Parathyroid adenoma (tissue), 2 donors: Measurements from ENCODE around the gene KHDRBS1.
A peak's percentile ranks its signal among the peaks of the same experiment; 100 is the strongest.

Source experiments
- H2AFZ ChIP-seq: fragments of 300-600 bp; sonication (generic); one replicate; pipeline ENCODE4 v1.7.0; 2017; ENCODE audit warnings: antibody characterized with exemption, mild to moderate bottlenecking
- H3K27ac ChIP-seq: fragments of 300-600 bp; sonication (generic); one replicate; pipeline ENCODE4 v1.7.0; 2017
- H3K27me3 ChIP-seq: fragments of 300-600 bp; sonication (generic); one replicate; pipeline ENCODE4 v1.7.0; 2017; ENCODE audit warnings: low read length; ENCODE audit not compliant: control insufficient read depth, insufficient read depth
- H3K36me3 ChIP-seq: fragments of 300-600 bp; sonication (generic); one replicate; pipeline ENCODE4 v1.7.0; 2017; ENCODE audit warnings: low read length; ENCODE audit not compliant: control insufficient read depth, insufficient read depth
- H3K4me1 ChIP-seq: fragments of 300-600 bp; sonication (generic); one replicate; pipeline ENCODE4 v1.7.0; 2017; ENCODE audit warnings: control low read depth
- H3K4me2 ChIP-seq: fragments of 300-600 bp; sonication (generic); one replicate; pipeline ENCODE4 v1.7.0; 2017; ENCODE audit warnings: low read length
- H3K4me3 ChIP-seq: fragments of 300-600 bp; sonication (generic); one replicate; pipeline ENCODE4 v1.7.0; 2017; ENCODE audit warnings: low read depth, low read length
- H3K79me2 ChIP-seq: fragments of 300-600 bp; sonication (generic); one replicate; pipeline ENCODE4 v1.7.0; 2017; ENCODE audit warnings: control low read depth
- H3K9ac ChIP-seq: fragments of 300-600 bp; sonication (generic); one replicate; pipeline ENCODE4 v1.7.0; 2017; ENCODE audit warnings: mild to moderate bottlenecking
- H3K9me3 ChIP-seq: fragments of 300-600 bp; sonication (generic); one replicate; pipeline ENCODE4 v1.7.0; 2017; ENCODE audit warnings: low read length; ENCODE audit not compliant: control insufficient read depth
- TF ChIP-seq, protein P1 (sequence below): fragments of 300-600 bp; sonication (generic); IDR thresholded peaks from one replicate; pipeline ENCODE4 v1.7.0; 2017; ENCODE audit warnings: antibody characterized with exemption, mild to moderate bottlenecking
- donor health status: primary hyperparathyroidism.

The KHDRBS1 gene, protein sequence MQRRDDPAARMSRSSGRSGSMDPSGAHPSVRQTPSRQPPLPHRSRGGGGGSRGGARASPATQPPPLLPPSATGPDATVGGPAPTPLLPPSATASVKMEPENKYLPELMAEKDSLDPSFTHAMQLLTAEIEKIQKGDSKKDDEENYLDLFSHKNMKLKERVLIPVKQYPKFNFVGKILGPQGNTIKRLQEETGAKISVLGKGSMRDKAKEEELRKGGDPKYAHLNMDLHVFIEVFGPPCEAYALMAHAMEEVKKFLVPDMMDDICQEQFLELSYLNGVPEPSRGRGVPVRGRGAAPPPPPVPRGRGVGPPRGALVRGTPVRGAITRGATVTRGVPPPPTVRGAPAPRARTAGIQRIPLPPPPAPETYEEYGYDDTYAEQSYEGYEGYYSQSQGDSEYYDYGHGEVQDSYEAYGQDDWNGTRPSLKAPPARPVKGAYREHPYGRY

DNA sequence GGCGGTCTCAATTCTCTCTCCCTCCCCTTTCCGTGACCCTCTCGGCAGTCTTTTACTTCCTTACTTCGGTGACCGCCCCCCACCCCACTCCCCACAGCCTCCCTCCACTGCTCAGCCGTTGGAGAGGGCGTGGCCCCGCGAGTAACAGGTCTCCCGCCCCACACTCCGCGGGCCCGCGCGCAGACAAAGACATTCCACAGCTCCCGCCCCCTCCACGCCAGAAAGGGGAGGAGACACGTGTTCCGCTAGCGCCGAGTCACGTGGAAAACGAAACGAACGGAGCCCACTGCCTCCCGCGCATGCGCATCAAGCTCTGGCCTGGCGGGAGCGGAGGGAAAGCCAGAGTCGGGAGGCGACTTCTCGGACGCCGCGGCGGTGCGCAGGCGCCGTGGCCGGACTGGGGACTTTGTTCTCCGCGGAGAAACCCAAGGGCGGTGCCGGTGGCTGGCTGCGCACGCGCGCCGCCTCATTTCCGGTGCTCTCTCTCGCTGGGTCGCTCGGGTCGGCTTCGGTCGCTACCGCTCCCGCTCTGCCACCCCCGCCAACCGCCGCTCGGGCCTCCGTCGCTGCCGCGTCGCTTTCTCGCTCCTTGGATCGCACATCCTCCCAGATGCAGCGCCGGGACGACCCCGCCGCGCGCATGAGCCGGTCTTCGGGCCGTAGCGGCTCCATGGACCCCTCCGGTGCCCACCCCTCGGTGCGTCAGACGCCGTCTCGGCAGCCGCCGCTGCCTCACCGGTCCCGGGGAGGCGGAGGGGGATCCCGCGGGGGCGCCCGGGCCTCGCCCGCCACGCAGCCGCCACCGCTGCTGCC lies at the start of gene KHDRBS1:
KHDRBS1 (plus strand) TSS at position 483 of the 813 bp plus-strand sequence; CDS start at position 611, 128 bp downstream.
- TF ChIP-seq, protein P1, sequence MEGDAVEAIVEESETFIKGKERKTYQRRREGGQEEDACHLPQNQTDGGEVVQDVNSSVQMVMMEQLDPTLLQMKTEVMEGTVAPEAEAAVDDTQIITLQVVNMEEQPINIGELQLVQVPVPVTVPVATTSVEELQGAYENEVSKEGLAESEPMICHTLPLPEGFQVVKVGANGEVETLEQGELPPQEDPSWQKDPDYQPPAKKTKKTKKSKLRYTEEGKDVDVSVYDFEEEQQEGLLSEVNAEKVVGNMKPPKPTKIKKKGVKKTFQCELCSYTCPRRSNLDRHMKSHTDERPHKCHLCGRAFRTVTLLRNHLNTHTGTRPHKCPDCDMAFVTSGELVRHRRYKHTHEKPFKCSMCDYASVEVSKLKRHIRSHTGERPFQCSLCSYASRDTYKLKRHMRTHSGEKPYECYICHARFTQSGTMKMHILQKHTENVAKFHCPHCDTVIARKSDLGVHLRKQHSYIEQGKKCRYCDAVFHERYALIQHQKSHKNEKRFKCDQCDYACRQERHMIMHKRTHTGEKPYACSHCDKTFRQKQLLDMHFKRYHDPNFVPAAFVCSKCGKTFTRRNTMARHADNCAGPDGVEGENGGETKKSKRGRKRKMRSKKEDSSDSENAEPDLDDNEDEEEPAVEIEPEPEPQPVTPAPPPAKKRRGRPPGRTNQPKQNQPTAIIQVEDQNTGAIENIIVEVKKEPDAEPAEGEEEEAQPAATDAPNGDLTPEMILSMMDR = no peak
- H3K4me1 ChIP-seq = peaks cover 3% of the 10 kb centered on the region
- no peaks in the 10 kb centered on the region for H3K27me3 ChIP-seq
- H3K79me2 ChIP-seq = peaks cover 23% of the 10 kb centered on the region
- peak within 1 kb of the TSS; percentile 93 for H3K4me2 ChIP-seq
- H3K36me3 ChIP-seq = no peaks in the 10 kb centered on the region
- no peaks in the 10 kb centered on the region for H3K9me3 ChIP-seq
- H3K4me3 ChIP-seq = peak within 1 kb of the TSS; percentile 92
- peak within 1 kb of the TSS; percentile 92 for H3K27ac ChIP-seq
- H2AFZ ChIP-seq = peak within 1 kb of the TSS; percentile 80
- H3K9ac ChIP-seq = peak within 1 kb of the TSS; percentile 87

DNA sequence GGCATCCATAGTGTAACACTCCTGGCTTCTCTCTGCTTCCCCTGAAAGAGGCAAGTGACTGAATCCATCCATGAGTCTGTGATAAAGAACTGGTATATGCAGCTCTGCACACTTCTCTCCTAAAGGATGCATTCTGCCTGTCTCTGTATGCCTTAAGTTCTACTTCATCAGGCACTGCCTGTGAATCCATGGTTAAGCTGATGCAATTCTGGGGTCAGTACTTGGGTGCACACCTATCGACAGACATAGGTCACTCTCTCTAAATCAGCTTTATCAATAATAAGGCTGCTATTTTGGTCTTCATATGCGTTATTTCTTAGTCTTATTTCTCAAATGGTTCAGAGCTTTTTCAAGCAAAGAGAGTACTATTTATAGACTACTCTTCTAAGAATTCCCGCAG lies 42.8 kb upstream of the KHDRBS1 start:
- no peak overlapping the region for H3K27ac ChIP-seq
- H3K4me3 ChIP-seq = no peak overlapping the region
- TF ChIP-seq, protein P1 = no peak
- H3K27me3 ChIP-seq = no peaks in the 10 kb centered on the region
- H3K4me2 ChIP-seq = no peak overlapping the region
- H2AFZ ChIP-seq = no peak overlapping the region
- no peaks in the 10 kb centered on the region for H3K79me2 ChIP-seq
- no peak overlapping the region for H3K9ac ChIP-seq
- H3K9me3 ChIP-seq = no peaks in the 10 kb centered on the region
- H3K36me3 ChIP-seq = no peaks in the 10 kb centered on the region
- no peaks in the 10 kb centered on the region for H3K4me1 ChIP-seq

DNA sequence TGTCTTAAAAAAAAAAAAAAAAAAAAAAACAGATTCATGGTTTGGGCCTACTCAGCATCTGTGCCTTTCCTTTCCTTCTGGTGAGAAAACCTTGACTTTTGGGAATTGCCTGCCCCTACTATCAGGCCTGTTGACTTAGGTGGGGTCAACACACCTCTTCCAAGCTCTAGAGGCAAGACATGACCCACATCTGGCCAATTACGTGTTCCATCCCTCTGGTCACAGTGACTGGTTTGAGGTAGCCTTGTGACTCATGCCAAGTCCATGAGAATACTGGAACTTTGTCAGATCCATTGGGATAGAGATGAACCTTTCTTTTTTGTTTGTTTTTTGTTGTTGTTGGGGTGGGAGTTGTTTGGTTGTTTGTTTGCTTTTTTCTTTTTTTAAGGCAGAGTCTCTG lies 37.3 kb upstream of the KHDRBS1 start:
- Histone ChIP-seq H3K36me3 (no peaks in the 10 kb centered on the region), H3K27me3 (no peaks in the 10 kb centered on the region), H3K4me3 (no peak overlapping the region), H3K27ac (no peak overlapping the region), H3K9ac (no peak overlapping the region), H3K9me3 (no peaks in the 10 kb centered on the region), H3K4me2 (no peak overlapping the region), H3K79me2 (no peaks in the 10 kb centered on the region), H3K4me1 (no peaks in the 10 kb centered on the region), H2AFZ (no peak overlapping the region)
- TF ChIP-seq, protein P1 = no peak

DNA sequence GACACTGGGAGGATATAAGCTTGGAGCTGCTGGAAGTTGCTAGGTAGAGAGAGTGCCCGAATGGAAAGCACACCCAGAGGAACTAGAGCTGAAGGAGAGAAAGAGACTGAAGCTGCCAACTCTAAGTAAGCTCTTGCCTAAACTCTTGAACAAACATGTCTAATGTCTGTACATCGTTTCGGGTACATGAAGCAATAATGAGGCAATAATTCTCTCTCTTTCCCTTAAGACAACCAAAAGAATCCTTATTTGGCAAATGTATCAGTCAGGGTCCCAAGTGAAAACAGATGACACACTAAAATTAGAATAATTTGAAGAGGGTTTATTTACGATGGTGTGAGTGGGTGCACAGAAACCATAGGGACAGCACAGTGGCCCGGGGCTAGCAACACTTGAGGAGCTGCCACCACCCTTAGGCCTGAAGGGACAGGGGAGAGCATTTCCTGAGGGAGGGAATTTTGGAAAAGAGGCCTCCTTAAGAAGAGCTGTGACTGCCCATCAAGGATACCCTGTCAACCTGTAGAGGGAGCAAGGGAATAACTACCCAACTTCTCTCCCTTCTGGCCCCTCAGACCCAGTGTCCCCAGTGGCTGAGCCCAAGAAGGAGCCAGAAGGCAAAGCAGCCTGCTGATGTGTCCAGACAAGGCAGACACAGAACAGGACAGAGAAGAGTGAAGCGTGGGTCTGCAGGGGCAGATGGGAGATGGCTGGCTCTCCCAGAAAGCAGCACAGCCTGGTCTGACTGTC lies 36.1 kb upstream of the KHDRBS1 start:
- TF ChIP-seq, protein P1 = no peak

More for the DNA sequence above, 36.1 kb upstream of the KHDRBS1 start:
- H3K36me3 ChIP-seq = no peaks in the 10 kb centered on the region
- no peak overlapping the region for H2AFZ ChIP-seq
- no peak overlapping the region for H3K4me2 ChIP-seq
- no peaks in the 10 kb centered on the region for H3K9me3 ChIP-seq
- no peaks in the 10 kb centered on the region for H3K27me3 ChIP-seq
- H3K9ac ChIP-seq = no peak overlapping the region
- H3K4me3 ChIP-seq = no peak overlapping the region
- no peak overlapping the region for H3K27ac ChIP-seq
- no peaks in the 10 kb centered on the region for H3K4me1 ChIP-seq
- no peaks in the 10 kb centered on the region for H3K79me2 ChIP-seq
